ENCODE measurements around the gene CROCC.
A peak's percentile ranks its signal among the peaks of the same experiment; 100 is the strongest.

Gene CROCC

GRCh38 chr1:16976966-16977365, 55.2 kb downstream of the CROCC start:
- H3K9me3 Mint-ChIP-seq, result no peaks in the 10 kb centered on the region
- H3K36me3 Mint-ChIP-seq (ENCODE audit: low read depth), result peaks cover 4% of the 10 kb centered on the region
- no peak for TF ChIP-seq CTCF (IDR thresholded peaks at IDR 0.05)
- H3K4me3 Mint-ChIP-seq, result no peak overlapping the region
- no peak for DNase-seq
- H3K27me3 Mint-ChIP-seq (ENCODE audit: low read depth, poor library complexity), result peaks cover 7% of the 10 kb centered on the region
- peaks cover 70% of the 10 kb centered on the region for H3K4me1 Mint-ChIP-seq
- peak overlapping the region; percentile 68 for H3K27ac Mint-ChIP-seq

GRCh38 chr1:16977377-16977776, 55.6 kb downstream of the CROCC start:
- Mint-ChIP-seq H3K27me3 (ENCODE audit: low read depth, poor library complexity) (peaks cover 7% of the 10 kb centered on the region), H3K4me3 (no peak overlapping the region), H3K4me1 (peaks cover 70% of the 10 kb centered on the region), H3K36me3 (ENCODE audit: low read depth) (peaks cover 4% of the 10 kb centered on the region), H3K9me3 (no peaks in the 10 kb centered on the region), H3K27ac (peak overlapping the region; percentile 79)
- DNase-seq, result no peak
- TF ChIP-seq CTCF (IDR thresholded peaks at IDR 0.05), result no peak

DNA sequence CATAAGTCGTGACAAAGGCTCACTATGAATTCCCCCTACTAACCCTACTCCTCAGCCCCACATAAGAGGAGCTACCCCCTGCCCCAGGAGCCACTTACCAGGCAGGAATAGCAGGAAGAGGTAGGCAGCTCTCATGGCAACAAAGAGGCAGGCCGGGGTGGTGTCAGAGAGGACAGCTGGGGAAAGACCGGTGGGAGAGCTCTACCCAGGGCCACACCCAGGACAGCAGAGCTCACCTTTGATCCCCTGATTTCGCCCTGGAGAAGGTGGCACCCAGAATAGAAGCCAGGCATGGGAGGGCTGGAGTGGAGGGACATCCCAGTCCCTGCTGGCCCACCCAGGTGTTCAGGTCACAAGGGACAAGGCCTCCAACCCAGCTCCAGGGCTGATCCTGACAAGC, 56.4 kb downstream of the CROCC start:
- Mint-ChIP-seq H3K9me3 (no peaks in the 10 kb centered on the region), H3K27ac (no peak overlapping the region), H3K4me1 (peaks cover 70% of the 10 kb centered on the region), H3K27me3 (ENCODE audit: low read depth, poor library complexity) (peaks cover 7% of the 10 kb centered on the region), H3K36me3 (ENCODE audit: low read depth) (no peaks in the 10 kb centered on the region), H3K4me3 (peak overlapping the region; percentile 59)
- no peak for TF ChIP-seq CTCF (IDR thresholded peaks at IDR 0.05)
- no peak for DNase-seq

DNA sequence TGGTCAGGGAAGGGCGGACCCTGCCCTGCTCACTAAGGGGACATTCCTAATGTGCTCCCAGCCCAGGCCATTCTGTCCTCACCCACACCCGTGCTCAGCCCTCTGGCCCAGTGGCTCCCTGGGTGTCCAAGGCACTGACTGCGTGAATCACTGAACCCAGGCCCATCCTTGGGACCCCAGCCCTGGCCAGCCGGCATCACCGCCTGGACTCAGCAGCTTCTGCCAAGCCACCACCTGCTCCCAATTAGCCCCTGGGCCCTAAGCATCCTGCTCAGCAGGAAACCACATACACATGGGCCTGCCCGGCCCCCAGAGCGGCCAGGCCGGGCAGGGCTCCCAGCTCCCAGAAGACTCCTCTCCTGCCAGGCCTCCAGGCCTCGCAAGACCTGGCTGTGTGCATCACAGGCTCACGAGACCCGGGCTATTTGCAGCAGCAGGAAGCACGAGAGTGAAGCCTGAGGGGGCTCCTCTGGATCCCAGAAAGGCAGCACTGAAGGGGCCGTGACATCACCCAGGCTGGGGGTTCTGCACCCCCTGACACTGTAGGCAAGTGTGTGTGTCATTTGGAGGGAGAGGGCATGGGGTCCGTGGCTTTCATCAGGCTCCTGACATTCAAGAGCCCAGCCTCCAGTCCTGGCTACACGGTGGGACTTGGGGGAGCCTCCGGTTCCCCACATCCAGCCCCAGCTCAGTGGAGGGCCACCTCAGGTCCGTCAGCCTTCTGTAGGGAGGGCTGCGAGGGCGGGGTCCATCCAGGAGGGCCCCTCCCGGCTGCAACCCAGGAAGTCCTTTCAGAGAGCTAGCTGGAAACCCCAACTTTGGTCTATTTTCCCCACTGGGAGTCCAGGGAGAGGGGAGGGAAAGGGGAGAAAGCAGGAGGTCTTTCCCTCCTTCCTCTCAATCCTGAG, 57.1 kb downstream of the CROCC start:
- peaks cover 7% of the 10 kb centered on the region for H3K27me3 Mint-ChIP-seq (ENCODE audit: low read depth, poor library complexity)
- H3K9me3 Mint-ChIP-seq, result no peaks in the 10 kb centered on the region
- no peak for TF ChIP-seq CTCF (IDR thresholded peaks at IDR 0.05)
- DNase-seq, result no peak
- peak overlapping the region; percentile 85 for H3K4me3 Mint-ChIP-seq
- no peaks in the 10 kb centered on the region for H3K36me3 Mint-ChIP-seq (ENCODE audit: low read depth)
- peaks cover 74% of the 10 kb centered on the region for H3K4me1 Mint-ChIP-seq
- H3K27ac Mint-ChIP-seq, result no peak overlapping the region

GRCh38 chr1:16979475-16980327, 58.0 kb downstream of the CROCC start:
- DNase-seq, result peak; percentile 62
- Mint-ChIP-seq H3K27ac (no peak overlapping the region), H3K4me1 (peaks cover 76% of the 10 kb centered on the region), H3K27me3 (ENCODE audit: low read depth, poor library complexity) (peaks cover 7% of the 10 kb centered on the region), H3K9me3 (no peaks in the 10 kb centered on the region), H3K4me3 (peak overlapping the region; percentile 85), H3K36me3 (ENCODE audit: low read depth) (no peaks in the 10 kb centered on the region)
- no peak for TF ChIP-seq CTCF (IDR thresholded peaks at IDR 0.05)
